ENCODE results near the gene GAS2L2.
"Not testable (repeated sequence)": the region's sequence is repeated elsewhere in the genome, so short reads cannot be mapped to it uniquely, and the experiment has no call there.

Gene GAS2L2

GRCh38 chr17:35765086-35765710 is 12.2 kb upstream of the GAS2L2 start:
- no peak for DNase-seq (ENCODE audit: low spot score)
- Mint-ChIP-seq H3K4me1 (ENCODE audit: low read depth) (peaks cover 7% of the 10 kb centered on the region), H3K4me3 (peak overlapping the region; percentile 88), H3K27me3 (ENCODE audit: low read depth) (peaks cover 10% of the 10 kb centered on the region), H3K36me3 (ENCODE audit: low read depth) (no peaks in the 10 kb centered on the region), H3K27ac (no peak overlapping the region), H3K9me3 (no peaks in the 10 kb centered on the region)

- peaks cover 7% of the 10 kb centered on the region for H3K4me1 Mint-ChIP-seq (ENCODE audit: low read depth)
- no peaks in the 10 kb centered on the region for H3K36me3 Mint-ChIP-seq (ENCODE audit: low read depth)
- no peaks in the 10 kb centered on the region for H3K9me3 Mint-ChIP-seq
- peak; percentile 91 for DNase-seq (ENCODE audit: low spot score)
- peak overlapping the region; percentile 88 for H3K4me3 Mint-ChIP-seq
- peaks cover 9% of the 10 kb centered on the region for H3K27me3 Mint-ChIP-seq (ENCODE audit: low read depth)
- peak overlapping the region; percentile 84 for H3K27ac Mint-ChIP-seq
Observed at GRCh38 chr17:35764123-35764991, 11.3 kb upstream of the GAS2L2 start.

GRCh38 chr17:35763767-35764122 is 10.7 kb upstream of the GAS2L2 start:
- Mint-ChIP-seq H3K36me3 (ENCODE audit: low read depth) (no peaks in the 10 kb centered on the region), H3K4me3 (peak overlapping the region; percentile 88), H3K27me3 (ENCODE audit: low read depth) (peaks cover 7% of the 10 kb centered on the region), H3K27ac (no peak overlapping the region), H3K4me1 (ENCODE audit: low read depth) (peaks cover 7% of the 10 kb centered on the region), H3K9me3 (no peaks in the 10 kb centered on the region)
- no peak for DNase-seq (ENCODE audit: low spot score)

- no peaks in the 10 kb centered on the region for H3K9me3 Mint-ChIP-seq
- DNase-seq (ENCODE audit: low spot score) = no peak
- no peak overlapping the region for H3K4me3 Mint-ChIP-seq
- no peaks in the 10 kb centered on the region for H3K36me3 Mint-ChIP-seq (ENCODE audit: low read depth)
- H3K4me1 Mint-ChIP-seq (ENCODE audit: low read depth) = peaks cover 7% of the 10 kb centered on the region
- peaks cover 6% of the 10 kb centered on the region for H3K27me3 Mint-ChIP-seq (ENCODE audit: low read depth)
- no peak overlapping the region for H3K27ac Mint-ChIP-seq
Observed at GRCh38 chr17:35761601-35762000, 8.6 kb upstream of the GAS2L2 start.

- no peaks in the 10 kb centered on the region for H3K9me3 Mint-ChIP-seq
- H3K4me1 Mint-ChIP-seq (ENCODE audit: low read depth) = peaks cover 7% of the 10 kb centered on the region
- no peak for DNase-seq (ENCODE audit: low spot score)
- H3K27ac Mint-ChIP-seq = no peak within 1 kb of the TSS
- H3K36me3 Mint-ChIP-seq (ENCODE audit: low read depth) = no peaks in the 10 kb centered on the region
- H3K27me3 Mint-ChIP-seq (ENCODE audit: low read depth) = peaks cover 6% of the 10 kb centered on the region
- H3K4me3 Mint-ChIP-seq = no peak within 1 kb of the TSS
Observed at GRCh38 chr17:35760587-35760986, 7.5 kb upstream of the GAS2L2 start, which contains the start of gene C17orf50. TSS of gene C17orf50 (plus strand) at chr17:35760887. CDS start at chr17:35760942, 55 bp downstream.

GRCh38 chr17:35757243-35757642 is 4.2 kb upstream of the GAS2L2 start:
- Mint-ChIP-seq H3K4me3 (no peak overlapping the region), H3K9me3 (no peaks in the 10 kb centered on the region), H3K27ac (no peak overlapping the region), H3K27me3 (ENCODE audit: low read depth) (peaks cover 9% of the 10 kb centered on the region), H3K36me3 (ENCODE audit: low read depth) (no peaks in the 10 kb centered on the region), H3K4me1 (ENCODE audit: low read depth) (no peaks in the 10 kb centered on the region)
- no peak for DNase-seq (ENCODE audit: low spot score)

GRCh38 chr17:35752471-35752870 is 568 bp downstream of the GAS2L2 start:
- Mint-ChIP-seq H3K27ac (no peak overlapping the region), H3K4me1 (ENCODE audit: low read depth) (peaks cover 7% of the 10 kb centered on the region), H3K27me3 (ENCODE audit: low read depth) (peaks cover 37% of the 10 kb centered on the region), H3K4me3 (no peak overlapping the region), H3K36me3 (ENCODE audit: low read depth) (no peaks in the 10 kb centered on the region), H3K9me3 (no peaks in the 10 kb centered on the region)
- no peak for DNase-seq (ENCODE audit: low spot score)

- H3K27me3 Mint-ChIP-seq (ENCODE audit: low read depth) = peaks cover 37% of the 10 kb centered on the region
- DNase-seq (ENCODE audit: low spot score); H3K4me3 Mint-ChIP-seq; H3K4me1 Mint-ChIP-seq (ENCODE audit: low read depth); H3K36me3 Mint-ChIP-seq (ENCODE audit: low read depth); H3K9me3 Mint-ChIP-seq; H3K27ac Mint-ChIP-seq: not testable (repeated sequence)
Observed at GRCh38 chr17:35751541-35751940, 1.5 kb downstream of the GAS2L2 start.

GRCh38 chr17:35750526-35751395 is 2.3 kb downstream of the GAS2L2 start:
- no peak overlapping the region for H3K4me3 Mint-ChIP-seq
- peaks cover 7% of the 10 kb centered on the region for H3K4me1 Mint-ChIP-seq (ENCODE audit: low read depth)
- DNase-seq (ENCODE audit: low spot score) = no peak
- H3K9me3 Mint-ChIP-seq = no peaks in the 10 kb centered on the region
- no peaks in the 10 kb centered on the region for H3K36me3 Mint-ChIP-seq (ENCODE audit: low read depth)
- no peak overlapping the region for H3K27ac Mint-ChIP-seq
- H3K27me3 Mint-ChIP-seq (ENCODE audit: low read depth) = peaks cover 37% of the 10 kb centered on the region

GRCh38 chr17:35749560-35750412 is 3.3 kb downstream of the GAS2L2 start:
- DNase-seq (ENCODE audit: low spot score) = no peak
- H3K4me1 Mint-ChIP-seq (ENCODE audit: low read depth) = peaks cover 7% of the 10 kb centered on the region
- no peak overlapping the region for H3K27ac Mint-ChIP-seq
- no peaks in the 10 kb centered on the region for H3K36me3 Mint-ChIP-seq (ENCODE audit: low read depth)
- H3K4me3 Mint-ChIP-seq = no peak overlapping the region
- peaks cover 37% of the 10 kb centered on the region for H3K27me3 Mint-ChIP-seq (ENCODE audit: low read depth)
- no peaks in the 10 kb centered on the region for H3K9me3 Mint-ChIP-seq

GRCh38 chr17:35748979-35749378 is 4.1 kb downstream of the GAS2L2 start:
- Mint-ChIP-seq H3K27me3 (ENCODE audit: low read depth) (peaks cover 39% of the 10 kb centered on the region), H3K4me3 (no peak overlapping the region), H3K27ac (no peak overlapping the region), H3K4me1 (ENCODE audit: low read depth) (peaks cover 7% of the 10 kb centered on the region), H3K36me3 (ENCODE audit: low read depth) (no peaks in the 10 kb centered on the region), H3K9me3 (no peaks in the 10 kb centered on the region)
- no peak for DNase-seq (ENCODE audit: low spot score)

- H3K27me3 Mint-ChIP-seq (ENCODE audit: low read depth) = peaks cover 38% of the 10 kb centered on the region
- no peaks in the 10 kb centered on the region for H3K9me3 Mint-ChIP-seq
- no peaks in the 10 kb centered on the region for H3K36me3 Mint-ChIP-seq (ENCODE audit: low read depth)
- no peak for DNase-seq (ENCODE audit: low spot score)
- H3K4me3 Mint-ChIP-seq = no peak overlapping the region
- H3K27ac Mint-ChIP-seq = no peak overlapping the region
- peaks cover 7% of the 10 kb centered on the region for H3K4me1 Mint-ChIP-seq (ENCODE audit: low read depth)
Observed at GRCh38 chr17:35748341-35748841, 4.6 kb downstream of the GAS2L2 start.

GRCh38 chr17:35747540-35748017 is 5.5 kb downstream of the GAS2L2 start:
- DNase-seq (ENCODE audit: low spot score) = peak; percentile 56
- Mint-ChIP-seq H3K27ac (no peak overlapping the region), H3K4me1 (ENCODE audit: low read depth) (peaks cover 7% of the 10 kb centered on the region), H3K4me3 (no peak overlapping the region), H3K9me3 (no peaks in the 10 kb centered on the region), H3K36me3 (ENCODE audit: low read depth) (no peaks in the 10 kb centered on the region), H3K27me3 (ENCODE audit: low read depth) (peaks cover 37% of the 10 kb centered on the region)
